TTC549 (cell line): Measurements from ENCODE around the gene LLPH.
A peak's percentile ranks its signal among the peaks of the same experiment; 100 is the strongest.
"Not testable (repeated sequence)": the region's sequence is repeated elsewhere in the genome, so short reads cannot be mapped to it uniquely, and the experiment has no call there.

Experiments
- FAIRE-seq: peaks from 2 replicates; lab custom pipeline; 2012; peaks lifted over from hg19 to GRCh38; lab: Jason Lieb, UNC

Gene LLPH

DNA sequence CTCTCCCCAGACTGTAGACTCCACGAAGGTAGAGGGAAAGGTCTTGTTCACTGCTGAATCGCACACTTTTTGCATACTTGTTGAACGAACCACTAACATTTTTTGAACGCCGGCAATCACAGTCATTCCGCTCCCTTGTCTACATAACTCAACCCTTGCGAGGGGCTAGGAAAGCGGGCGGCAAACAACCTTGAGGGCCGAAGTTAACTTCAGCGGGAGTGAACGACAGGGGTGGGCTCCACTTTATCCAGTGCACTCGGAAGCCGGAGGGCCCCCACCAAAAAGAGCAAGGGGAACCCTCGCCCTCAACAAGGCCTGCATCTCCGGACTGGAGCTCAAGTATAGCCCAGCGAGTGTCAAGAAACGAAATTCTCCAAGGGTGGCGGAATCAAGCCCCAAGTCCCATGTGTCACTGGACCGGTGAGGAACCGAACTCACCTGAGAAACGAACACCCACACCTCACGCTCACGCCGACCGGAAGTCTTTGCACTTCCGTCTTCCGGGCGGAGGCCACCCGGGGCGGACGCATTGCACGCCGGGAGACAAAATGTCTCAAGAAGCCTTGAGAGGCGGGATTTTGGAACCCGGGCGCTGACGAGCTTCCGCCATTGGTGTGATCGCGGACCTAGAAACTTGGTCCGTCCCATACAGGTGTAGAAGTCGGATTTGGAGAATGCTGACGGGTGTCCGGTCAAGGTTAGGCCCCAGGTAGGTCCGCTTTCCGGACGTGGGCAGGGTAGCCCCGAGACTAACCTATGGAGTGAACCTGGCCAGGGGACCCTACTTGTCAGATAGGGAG lies at the start of gene LLPH:
TSS of gene LLPH (minus strand) at position 484 of the 800 bp plus-strand sequence. CDS start 1,644 bp downstream, outside the sequence.
- FAIRE-seq, result peak; percentile 43

DNA sequence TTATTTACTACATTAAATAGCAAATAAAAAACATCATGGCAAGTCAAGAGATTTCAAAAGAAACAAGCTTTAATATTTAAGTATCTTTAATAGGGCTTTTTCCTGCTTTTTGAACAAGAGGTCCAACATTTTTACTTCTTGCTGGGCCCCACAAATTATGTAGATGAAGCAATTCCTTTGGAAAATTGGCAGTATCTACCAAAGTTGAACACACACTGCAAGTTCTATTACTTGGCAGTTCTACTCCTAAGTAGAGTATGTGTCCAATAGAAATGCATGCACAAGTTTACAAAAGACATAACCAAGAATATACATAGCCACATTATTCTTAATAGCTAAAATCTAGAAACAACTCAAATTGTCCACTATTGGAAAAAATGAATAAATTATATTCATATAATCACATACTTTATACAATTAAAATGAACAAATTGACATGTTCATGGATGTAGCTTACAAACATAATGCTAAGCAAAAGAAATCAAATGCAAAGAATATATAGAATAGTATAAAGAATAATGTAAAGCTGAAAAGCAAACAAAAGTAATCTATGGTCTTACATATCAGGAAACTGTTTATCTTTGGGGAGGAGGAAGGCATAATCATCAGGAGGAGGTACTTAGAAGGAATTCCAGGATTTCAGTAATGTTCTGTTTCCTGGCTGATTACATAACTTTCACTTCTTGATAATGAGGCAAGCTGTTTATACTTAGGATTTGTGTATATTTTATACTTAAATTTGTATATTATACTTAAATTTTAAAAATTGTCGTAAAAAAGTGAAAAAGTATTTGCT lies 45.8 kb upstream of the LLPH start:
- FAIRE-seq, result no peak

DNA sequence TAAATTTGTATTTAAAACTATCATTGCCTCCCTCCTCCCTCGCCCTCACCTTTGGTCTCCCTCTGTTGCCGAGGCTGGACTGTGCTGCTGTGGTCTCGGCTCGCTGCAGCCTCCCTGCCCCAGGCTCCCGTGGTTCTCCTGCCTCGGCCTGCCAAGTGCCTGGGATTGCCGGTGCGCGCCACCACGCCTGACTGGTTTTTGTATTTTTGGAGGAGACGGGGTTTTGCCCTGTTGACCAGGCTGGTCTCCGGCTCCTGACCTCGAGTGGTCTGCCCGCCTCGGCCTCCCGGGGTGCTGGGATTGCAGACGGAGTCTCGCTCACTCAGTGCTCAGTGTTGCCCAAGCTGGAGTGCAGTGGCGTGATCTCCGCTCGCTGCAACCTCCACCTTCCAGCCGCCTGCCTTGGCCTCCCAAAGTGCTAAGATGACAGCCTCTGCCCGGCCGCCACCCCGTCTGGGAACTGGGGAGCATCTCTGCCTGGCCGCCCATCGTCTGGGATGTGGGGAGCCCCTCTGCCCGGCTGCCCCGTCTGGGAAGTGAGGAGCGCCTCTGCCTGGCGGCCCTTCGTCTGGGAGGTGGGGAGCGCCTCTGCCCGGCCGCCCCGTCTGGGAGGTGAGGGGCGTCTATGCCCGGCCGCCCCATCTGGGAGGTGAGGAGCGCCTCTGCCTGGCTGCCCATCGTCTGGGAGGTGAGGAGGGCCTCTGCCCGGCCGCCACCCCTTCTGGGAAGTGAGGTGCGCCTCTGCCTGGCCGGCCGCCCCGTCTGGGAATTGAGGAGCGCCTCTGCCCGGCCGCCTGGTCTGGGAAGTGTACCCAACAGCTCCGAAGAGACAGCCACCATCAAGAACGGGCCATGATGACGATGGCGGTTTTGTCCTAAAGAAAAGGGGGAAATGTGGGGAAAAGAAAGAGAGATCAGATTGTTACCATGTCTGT lies 44.1 kb upstream of the LLPH start:
- FAIRE-seq, result not testable (repeated sequence)

GRCh38 chr12:66170606-66171005 lies 40.1 kb upstream of the LLPH start:
- no peak for FAIRE-seq

DNA sequence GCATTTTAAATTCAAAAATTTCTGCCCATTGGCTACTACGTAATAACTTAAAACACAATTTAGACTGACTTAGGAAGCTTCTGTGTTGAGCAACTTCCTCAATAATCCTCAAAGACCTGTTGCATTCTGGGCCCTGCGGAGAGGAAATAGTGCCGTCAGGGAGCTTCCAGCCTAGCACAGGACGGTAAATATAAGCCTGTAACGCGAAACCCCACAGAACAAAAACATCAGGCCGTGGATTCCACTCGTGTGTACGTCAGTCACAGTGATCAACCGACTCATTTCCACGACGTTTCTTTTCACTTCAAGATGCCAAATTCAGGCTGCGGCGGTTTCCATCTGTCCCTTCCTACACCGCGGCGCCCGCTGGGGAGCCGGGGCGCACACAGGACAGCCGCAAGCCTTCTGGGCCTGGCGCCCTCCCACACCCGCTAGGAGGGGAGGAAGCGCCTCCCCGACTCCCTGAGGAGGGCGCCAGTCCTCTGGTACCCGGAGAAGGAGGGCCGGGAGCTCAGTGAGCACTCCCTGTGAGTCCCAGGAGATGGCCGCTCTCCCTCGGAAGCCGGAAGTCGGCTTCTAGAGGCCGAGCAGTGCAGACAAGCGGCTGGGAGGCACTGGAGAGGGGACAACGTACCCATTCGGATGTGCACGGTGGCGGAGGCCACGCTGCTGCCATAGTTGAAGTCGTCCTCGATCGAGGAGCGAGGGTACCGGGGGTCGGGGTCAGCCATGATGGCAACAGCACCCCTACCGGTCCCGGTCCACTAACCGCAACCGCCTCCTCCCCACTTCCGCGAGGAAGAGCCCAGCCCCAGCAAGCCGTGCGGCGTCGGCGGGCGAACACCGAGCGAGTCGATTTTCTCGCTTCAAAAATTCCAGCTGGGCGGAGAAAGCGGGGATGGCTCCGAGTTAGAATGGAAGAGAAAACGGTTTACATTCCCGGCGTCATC lies 38.9 kb upstream of the LLPH start, which contains the start of gene TMBIM4:
TSS of gene TMBIM4 (minus strand) at position 776 of the 950 bp plus-strand sequence. CDS start at position 731, 45 bp downstream.
- FAIRE-seq, result peak; percentile 37

GRCh38 chr12:66168410-66168809 lies 37.9 kb upstream of the LLPH start:
- no peak for FAIRE-seq

DNA sequence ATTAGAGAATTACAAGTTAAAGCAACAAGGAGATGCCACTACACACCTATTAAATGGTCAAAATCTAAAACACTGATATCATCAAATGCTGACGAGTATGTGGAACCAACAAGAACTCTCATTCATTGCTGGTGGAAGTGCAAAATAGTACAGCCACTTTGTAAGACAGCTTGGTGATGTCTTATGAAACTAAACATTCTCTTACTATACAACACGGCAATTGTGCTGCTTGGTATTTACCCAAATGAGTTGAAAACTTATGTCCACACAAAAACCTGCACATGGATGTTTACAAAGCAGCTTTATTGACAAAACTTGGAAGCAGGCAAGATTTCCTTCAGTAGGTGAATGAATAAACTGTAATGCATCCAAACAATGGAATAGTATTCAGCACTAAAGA lies 36.0 kb upstream of the LLPH start:
- FAIRE-seq, result no peak

DNA sequence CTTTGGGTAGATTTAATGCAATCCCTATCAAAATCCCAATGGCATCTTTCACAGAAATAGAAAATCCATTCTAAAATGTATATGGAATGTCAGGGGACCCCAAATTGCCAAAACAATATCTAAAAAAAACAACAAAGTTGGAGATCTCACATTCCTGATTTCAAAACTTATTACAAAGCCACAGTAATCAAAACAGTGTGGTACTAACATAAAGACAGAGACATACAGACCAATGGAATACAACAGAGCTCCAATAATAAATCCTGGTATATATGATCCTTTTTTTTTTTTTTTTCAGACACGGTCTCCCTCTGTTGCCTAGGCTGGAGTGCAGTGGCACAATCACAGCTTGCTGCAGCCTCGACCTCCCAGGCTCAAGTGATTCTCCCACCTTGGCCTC lies 34.6 kb upstream of the LLPH start:
- no peak for FAIRE-seq

DNA sequence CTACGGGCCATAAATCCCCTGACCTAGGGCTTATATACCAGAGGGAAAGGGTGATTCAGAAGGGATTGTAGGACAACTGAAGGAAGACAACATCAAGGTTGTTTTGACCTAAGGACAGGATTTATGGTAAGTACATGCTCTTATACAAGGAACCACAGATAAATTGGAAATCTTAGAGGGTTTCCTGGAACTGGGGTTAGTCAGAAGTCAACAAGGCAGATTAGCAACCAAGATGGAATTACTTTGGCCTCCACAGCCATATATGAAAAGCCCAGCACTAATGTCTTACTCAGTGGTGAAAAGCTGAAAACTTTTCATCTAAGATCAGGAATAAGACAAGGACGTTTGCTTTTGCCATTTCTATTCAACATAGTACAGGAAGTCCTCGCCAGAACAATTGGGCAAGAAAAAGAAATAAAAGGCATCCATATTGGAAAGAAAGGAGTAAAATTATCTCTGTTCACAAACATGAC lies 33.8 kb upstream of the LLPH start:
- FAIRE-seq, result no peak

DNA sequence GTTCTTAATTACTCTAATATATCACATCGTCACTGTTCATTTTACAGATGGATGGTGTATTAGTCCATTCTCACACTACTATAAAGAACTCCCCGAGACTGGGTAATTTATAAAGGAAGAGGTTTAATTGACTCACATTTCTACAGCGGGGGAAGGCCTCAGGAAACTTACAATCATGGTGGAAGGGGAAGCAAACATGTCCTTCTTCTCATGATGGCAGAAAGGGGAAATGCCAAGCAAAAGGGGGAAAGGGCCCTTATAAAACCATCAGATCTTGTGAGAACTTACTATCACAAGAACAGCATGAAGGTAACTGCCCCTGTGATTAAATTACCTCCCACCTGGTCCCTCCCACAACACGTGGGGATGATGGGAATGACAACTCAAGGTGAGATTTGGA lies 32.7 kb upstream of the LLPH start:
- no peak for FAIRE-seq

GRCh38 chr12:66162701-66163100 lies 32.2 kb upstream of the LLPH start:
- FAIRE-seq, result no peak

DNA sequence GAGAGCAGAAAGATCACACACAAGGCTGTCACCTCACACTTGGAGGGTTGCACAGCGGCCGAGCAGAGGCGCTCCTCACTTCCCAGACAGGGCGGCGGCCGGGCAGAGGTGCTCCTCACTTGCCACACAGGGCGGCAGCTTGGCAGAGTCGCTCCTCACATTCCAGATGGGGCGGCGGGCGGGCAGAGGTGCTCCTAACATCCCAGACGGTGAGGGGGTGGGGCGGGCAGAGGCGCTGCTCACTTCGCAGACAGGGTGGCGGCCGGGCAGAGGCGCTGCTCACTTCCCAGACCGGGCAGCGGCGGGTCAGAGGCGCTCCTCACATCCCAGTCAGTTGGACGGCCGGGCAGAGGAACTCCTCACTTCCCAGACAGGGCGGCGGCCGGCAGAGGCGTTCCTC lies 30.2 kb upstream of the LLPH start:
- no peak for FAIRE-seq

- no peak for FAIRE-seq
Measured at GRCh38 chr12:66159123-66159522, 28.6 kb upstream of the LLPH start.

DNA sequence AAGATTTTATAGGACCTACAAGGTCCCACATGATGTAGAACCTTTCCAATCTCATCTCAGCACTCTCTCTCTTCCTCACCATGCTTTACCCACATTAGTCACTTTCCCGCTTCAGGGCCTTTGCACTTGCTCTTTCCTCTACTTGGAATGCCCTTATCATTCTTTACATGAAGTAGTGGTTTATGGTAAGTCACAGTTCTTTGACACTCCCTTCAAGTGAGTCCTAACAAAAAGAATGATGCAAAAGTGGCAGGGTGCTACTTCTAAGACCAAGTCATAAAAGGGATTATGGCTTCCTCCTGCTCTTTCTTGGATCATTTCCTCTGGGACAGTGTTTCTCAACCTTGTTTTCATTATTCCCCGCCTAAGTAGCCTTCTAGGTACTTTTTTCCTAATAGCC lies 26.1 kb upstream of the LLPH start:
- no peak for FAIRE-seq

DNA sequence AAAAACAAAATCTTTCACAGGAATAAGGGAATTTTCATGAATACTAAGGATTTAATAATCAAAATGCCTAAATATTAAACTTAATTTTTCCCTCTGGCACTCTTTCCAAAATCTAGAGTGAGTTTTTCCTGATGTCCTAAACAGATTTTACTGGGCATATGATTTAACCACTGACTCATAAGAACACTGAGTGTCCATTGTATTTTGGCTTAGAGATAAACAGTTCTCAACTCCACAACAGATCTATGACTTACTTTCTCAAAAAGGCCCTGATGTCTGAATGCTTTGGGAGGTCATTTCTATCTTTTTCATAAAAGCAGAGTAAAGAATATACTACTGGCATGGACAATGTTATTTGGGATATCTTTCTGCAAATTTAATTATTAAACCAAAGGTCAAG lies 24.2 kb upstream of the LLPH start:
- FAIRE-seq, result no peak

DNA sequence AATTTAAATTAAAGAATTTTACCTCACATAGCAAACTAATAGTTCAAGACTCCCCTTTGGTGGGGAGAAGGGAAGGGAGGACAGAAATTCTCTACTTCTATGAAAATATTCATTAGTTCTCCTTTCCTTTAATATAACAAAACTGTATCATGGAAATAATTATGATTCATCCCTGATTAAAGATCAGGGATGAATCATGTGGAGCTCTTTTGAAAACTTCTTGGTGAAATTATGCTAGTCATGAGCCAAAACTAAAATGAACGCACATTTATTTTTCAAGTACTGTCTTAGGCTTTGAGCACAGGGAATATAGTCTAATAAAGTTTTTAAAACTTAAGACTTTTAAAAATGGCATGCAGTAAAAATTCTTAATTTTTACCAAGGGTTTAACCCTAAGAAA lies 22.2 kb upstream of the LLPH start:
- FAIRE-seq, result no peak

DNA sequence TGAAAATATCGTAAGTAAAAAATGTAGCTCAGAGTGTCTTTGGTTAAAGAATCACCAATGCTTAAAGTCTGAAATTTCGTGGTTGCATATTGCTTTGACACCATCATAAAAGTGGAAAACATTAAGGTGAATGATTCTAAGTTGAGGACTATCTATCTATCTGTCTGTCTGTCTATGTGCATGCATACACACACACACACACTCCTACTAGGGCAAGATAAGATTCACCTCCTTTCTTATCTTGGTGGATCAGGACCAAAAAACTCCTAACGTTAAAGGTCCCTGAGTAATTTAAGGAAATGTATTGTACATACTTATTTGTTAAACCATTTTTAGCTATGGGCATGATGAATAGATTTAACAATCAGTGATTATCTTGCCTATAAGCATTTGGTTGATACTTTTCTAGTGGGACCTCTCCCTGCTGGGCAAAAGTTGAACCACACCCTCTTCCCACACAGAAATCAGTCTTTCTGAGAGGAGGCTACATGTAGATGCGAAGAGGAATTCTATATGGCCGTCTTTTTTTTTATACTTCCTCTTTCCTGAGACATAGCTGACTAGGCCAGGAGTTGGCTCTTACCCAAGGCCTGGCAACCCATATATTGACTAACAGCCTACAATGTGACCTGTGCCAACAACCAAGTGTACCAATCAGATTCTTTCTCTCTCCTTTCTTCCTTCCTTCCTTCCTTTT lies 19.3 kb upstream of the LLPH start:
- no peak for FAIRE-seq

- FAIRE-seq, result no peak
Measured at GRCh38 chr12:66144791-66145754, 14.5 kb upstream of the LLPH start.

DNA sequence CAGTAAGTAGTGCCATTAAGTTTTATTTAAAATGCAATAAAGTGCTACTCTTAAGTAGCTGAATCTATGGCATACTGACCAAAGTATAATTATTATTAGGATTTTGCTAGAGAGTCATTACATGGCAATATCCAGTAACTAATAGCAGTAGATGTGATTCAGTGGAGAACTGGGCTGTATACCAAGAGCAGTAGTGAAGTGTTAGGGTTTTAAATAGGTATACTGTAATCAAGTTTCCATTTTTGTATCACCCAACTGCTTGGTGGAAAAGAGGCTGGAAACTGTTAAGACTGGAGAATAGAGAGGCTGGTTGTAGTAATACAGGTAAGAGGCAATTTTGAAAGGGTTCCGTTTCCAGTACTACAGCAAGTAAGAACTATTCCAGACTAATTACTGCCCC lies 13.3 kb upstream of the LLPH start:
- FAIRE-seq, result no peak
